IMR-90 (cell line): ENCODE measurements around the gene ANGPTL4. TPM values are rescaled to one million over a fixed set of nuclear protein-coding genes. Genes with fewer than 3 reads are reported as not detected.
A peak's percentile ranks its signal among the peaks of the same experiment; 100 is the strongest.

Experiments
- ATAC-seq: fragments of 200-7000 bp; cut with Tn5 transposase; 2 replicates; pipeline ENCODE4 v1.9.1; 2020; ENCODE audit warnings: low read depth, mild to moderate bottlenecking, moderate library complexity
- BruUV-seq: library from RNA; stranded (reverse); fragments of 400-500 nt; replicated peaks from 2 replicates; lab custom pipeline; 2021; lab: Mats Ljungman, UMichigan
- CTCF ChIA-PET: fragments of 300-600 bp; formaldehyde crosslinking; extraction: SDS; loops from one replicate; lab custom pipeline; 2021; ENCODE audit warnings: antibody characterized with exemption; lab: Yijun Ruan, JAX
- POLR2A ChIA-PET: fragments of 300-600 bp; sonication (Branson Sonifier 250); formaldehyde crosslinking; loops from one replicate; lab custom pipeline; 2022; ENCODE audit warnings: antibody characterized with exemption; ENCODE audit not compliant: unreplicated experiment; lab: Charles Lee
- DNase-seq: peaks from one replicate; pipeline ENCODE4 v3.0.0; 2013
- H2AFZ ChIP-seq: replicated peaks from 2 replicates; pipeline ENCODE3; 2013; ENCODE audit warnings: low read length, mild to moderate bottlenecking; ENCODE audit not compliant: poor library complexity
- H2AK5ac ChIP-seq: 2 replicates; pipeline ENCODE4 v1.6.1; 2013; ENCODE audit warnings: low read depth, low read length, inconsistent platforms
- H2AK9ac ChIP-seq: replicated peaks from 2 replicates; pipeline ENCODE3; 2013; ENCODE audit warnings: mild to moderate bottlenecking, low read depth, low read length, moderate library complexity; ENCODE audit not compliant: poor library complexity
- H2BK120ac ChIP-seq: 2 replicates; pipeline ENCODE4 v1.6.1; 2013; ENCODE audit warnings: low read depth, low read length, inconsistent platforms
- H2BK15ac ChIP-seq: 3 replicates; pipeline ENCODE4 v1.6.1; 2013; ENCODE audit warnings: low read depth, low read length, inconsistent platforms
- H2BK20ac ChIP-seq: 2 replicates; pipeline ENCODE4 v1.6.1; 2013; ENCODE audit warnings: low read depth, mild to moderate bottlenecking, inconsistent platforms, low read length, moderate library complexity
- H2BK5ac ChIP-seq: 2 replicates; pipeline ENCODE4 v1.6.1; 2013; ENCODE audit warnings: mild to moderate bottlenecking, low read depth, low read length, inconsistent platforms; ENCODE audit not compliant: poor library complexity, severe bottlenecking
- H3K14ac ChIP-seq: replicated peaks from 2 replicates; pipeline ENCODE4 v1.6.1; 2013; ENCODE audit warnings: low read depth, low read length, inconsistent platforms
- H3K18ac ChIP-seq: 2 replicates; pipeline ENCODE4 v1.6.1; 2013; ENCODE audit warnings: low read depth, low read length, control low read depth
- H3K23ac ChIP-seq: 2 replicates; pipeline ENCODE4 v1.6.1; 2013; ENCODE audit warnings: low read depth, low read length, inconsistent platforms
- H3K27ac ChIP-seq: 2 replicates; pipeline ENCODE4 v1.5.1; 2013; ENCODE audit warnings: mild to moderate bottlenecking, control low read depth, low read length; ENCODE audit not compliant: insufficient read depth
- H3K27me3 ChIP-seq: 2 replicates; pipeline ENCODE4 v1.6.1; 2013; ENCODE audit warnings: low read length; ENCODE audit not compliant: control insufficient read depth, insufficient read depth
- H3K36me3 ChIP-seq: 2 replicates; pipeline ENCODE4 v1.6.1; 2013; ENCODE audit warnings: low read length, mixed read lengths; ENCODE audit not compliant: control insufficient read depth, insufficient read depth
- H3K4ac ChIP-seq: 2 replicates; pipeline ENCODE4 v1.6.1; 2013; ENCODE audit warnings: low read depth, low read length, inconsistent platforms
- H3K4me1 ChIP-seq: 2 replicates; pipeline ENCODE4 v1.6.1; 2013; ENCODE audit warnings: low read length, mixed read lengths; ENCODE audit not compliant: control insufficient read depth, insufficient read depth
- H3K4me2 ChIP-seq: 2 replicates; pipeline ENCODE4 v1.6.1; 2013; ENCODE audit warnings: low read depth, mild to moderate bottlenecking, control low read depth, low read length, moderate library complexity
- H3K4me3 ChIP-seq: 2 replicates; pipeline ENCODE4 v1.5.1; 2013; ENCODE audit warnings: low read depth, mild to moderate bottlenecking, control low read depth, low read length, moderate library complexity; ENCODE audit not compliant: insufficient read depth
- H3K56ac ChIP-seq: 2 replicates; pipeline ENCODE4 v1.6.1; 2013; ENCODE audit warnings: low read length, inconsistent platforms; ENCODE audit not compliant: insufficient read depth; ENCODE audit errors: extremely low read depth
- H3K79me1 ChIP-seq, 2 experiments: 2 replicates each; pipeline ENCODE4 v1.6.1; 2013; ENCODE audit warnings: low read length in 2 of 2, inconsistent platforms in 1 of 2, low read depth in 1 of 2
- H3K9ac ChIP-seq: 2 replicates; pipeline ENCODE4 v1.6.1; 2013; ENCODE audit warnings: low read depth, low read length, control low read depth
- H3K9me1 ChIP-seq: 2 replicates; pipeline ENCODE4 v1.6.1; 2013; ENCODE audit warnings: low read length, inconsistent platforms; ENCODE audit not compliant: insufficient read depth
- H3K9me3 ChIP-seq: 2 replicates; pipeline ENCODE4 v1.6.1; 2013; ENCODE audit warnings: low read length; ENCODE audit not compliant: control insufficient read depth, insufficient read depth
- H4K20me1 ChIP-seq: 2 replicates; pipeline ENCODE4 v1.6.1; 2013; ENCODE audit warnings: low read length, inconsistent platforms; ENCODE audit not compliant: insufficient read depth
- H4K5ac ChIP-seq: 2 replicates; pipeline ENCODE4 v1.6.1; 2013; ENCODE audit warnings: mild to moderate bottlenecking, low read depth, low read length, control low read depth
- H4K8ac ChIP-seq, 2 experiments: 2 replicates each; pipeline ENCODE4 v1.6.1; 2013; ENCODE audit warnings: low read depth in 2 of 2, low read length in 2 of 2, control low read depth in 1 of 2, inconsistent platforms in 1 of 2
- H4K91ac ChIP-seq: 2 replicates; pipeline ENCODE4 v1.6.1; 2013; ENCODE audit warnings: low read depth, low read length, inconsistent platforms; ENCODE audit not compliant: insufficient read depth
- BHLHE40 ChIP-seq: fragments of 150-350 bp; IDR thresholded peaks from 2 replicates; pipeline ENCODE4 v1.6.1; 2016; ENCODE audit warnings: mild to moderate bottlenecking, low read depth, low read length
- CEBPB ChIP-seq: IDR thresholded peaks from 2 replicates; pipeline ENCODE4 v1.6.1; 2012; ENCODE audit warnings: low read depth, low read length, improper control_type of control experiment
- CHD1 ChIP-seq: IDR thresholded peaks from 2 replicates; pipeline ENCODE4 v1.6.1; 2012; ENCODE audit warnings: low read depth, low read length, improper control_type of control experiment
- CTCF ChIP-seq: conservative IDR thresholded peaks from 2 replicates; pipeline ENCODE4 v1.5.1; 2012; ENCODE audit warnings: mild to moderate bottlenecking, low read depth, low read length, improper control_type of control experiment
- ELK1 ChIP-seq: fragments of 150-350 bp; IDR thresholded peaks from 2 replicates; pipeline ENCODE4 v1.6.1; 2016; ENCODE audit warnings: low read depth, mild to moderate bottlenecking, low read length, moderate library complexity, borderline replicate concordance
- FOS ChIP-seq: fragments of 150-350 bp; IDR thresholded peaks from 2 replicates; pipeline ENCODE4 v1.6.1; 2016; ENCODE audit warnings: low read depth, low read length
- MAFK ChIP-seq: IDR thresholded peaks from 2 replicates; pipeline ENCODE4 v1.6.1; 2012; ENCODE audit warnings: low read depth, low read length, improper control_type of control experiment
- MAZ ChIP-seq: IDR thresholded peaks from 2 replicates; pipeline ENCODE4 v1.6.1; 2012; ENCODE audit warnings: low read depth, mild to moderate bottlenecking, low read length, improper control_type of control experiment, moderate library complexity, borderline replicate concordance
- MXI1 ChIP-seq: IDR thresholded peaks from 2 replicates; pipeline ENCODE4 v1.6.1; 2012; ENCODE audit warnings: low read depth, mild to moderate bottlenecking, low read length, moderate library complexity, borderline replicate concordance
- NFE2L2 ChIP-seq: fragments of 150-350 bp; IDR thresholded peaks from 2 replicates; pipeline ENCODE4 v1.6.1; 2016; ENCODE audit warnings: low read depth, mild to moderate bottlenecking, low read length
- POLR2A ChIP-seq: IDR thresholded peaks from 2 replicates; pipeline ENCODE4 v1.6.1; 2012; ENCODE audit warnings: mild to moderate bottlenecking, low read depth, low read length
- RAD21 ChIP-seq: IDR thresholded peaks from 2 replicates; pipeline ENCODE4 v1.6.1; 2012; ENCODE audit warnings: low read length, improper control_type of control experiment
- RCOR1 ChIP-seq: IDR thresholded peaks from 2 replicates; pipeline ENCODE4 v1.6.1; 2012; ENCODE audit warnings: mild to moderate bottlenecking, low read length, improper control_type of control experiment; ENCODE audit not compliant: insufficient replicate concordance
- RFX5 ChIP-seq: IDR thresholded peaks from 2 replicates; pipeline ENCODE4 v1.8.0; 2012; ENCODE audit warnings: low read depth, mild to moderate bottlenecking, low read length, moderate library complexity
- SMC3 ChIP-seq: fragments of 150-350 bp; IDR thresholded peaks from 2 replicates; pipeline ENCODE4 v1.6.1; 2016; ENCODE audit warnings: low read depth, mild to moderate bottlenecking, antibody characterized with exemption, low read length, moderate library complexity
- USF2 ChIP-seq: fragments of 150-350 bp; IDR thresholded peaks from 2 replicates; pipeline ENCODE4 v1.6.1; 2017; ENCODE audit warnings: mild to moderate bottlenecking, antibody characterized with exemption, low read length, low read depth
- WGBS, 2 experiments: methylation state at CpG; one replicate each; pipeline versions ENCODE4 v1.1.5 to v1.1.7; 2013; ENCODE audit warnings: missing lambda C conversion rate in 2 of 2; ENCODE audit not compliant: insufficient read length in 1 of 2; ENCODE audit errors: extremely low coverage in 2 of 2; 5-methylcytosine and 5-hydroxymethylcytosine counted together
- dilution Hi-C: fragments of 300-500 bp; cut with HindIII; formaldehyde crosslinking; loops from one replicate; pipeline ENCODE4 v1.14.3; 2018; ENCODE audit warnings: low sequenced_read_pairs; ENCODE audit not compliant: unreplicated experiment
- in situ Hi-C: fragments of 300-500 bp; cut with MboI; formaldehyde crosslinking; loops from 3 replicates; pipeline ENCODE4 v1.14.3; 2019; ENCODE audit warnings: low sequenced_read_pairs, inconsistent platforms, mixed read lengths
- intact Hi-C: fragments of 100-400 bp; cut with micrococcal nuclease; formaldehyde crosslinking; loops from 2 replicates; pipeline ENCODE4 v1.10.0; 2022
- polyA plus RNA-seq, 3 experiments: library from polyadenylated mRNA; depleted of rRNA; stranded (reverse); fragments of >200 nt; gene quantifications; 2 replicates each; pipeline ENCODE4 v1.2.3, GENCODE V29; 2012; ENCODE audit warnings: low replicate concordance in 1 of 3
- total RNA-seq: library from RNA; depleted of rRNA; stranded (reverse); fragments of >200 nt; gene quantifications from 2 replicates; pipeline ENCODE4 v1.2.3, GENCODE V29; 2012

The ANGPTL4 gene
- total and polyA plus RNA-seq, 2 of the 4 experiments (the other 2 are of a cell fraction) = 1.4 to 19.1 TPM

GRCh38 chr19:8401981-8402411, 38.0 kb downstream of the ANGPTL4 start:
- ChIA-PET CTCF (no interaction called here), POLR2A (interaction anchor here (0.6 kb wide), 1 partner anchor 1330 kb away, joined by 8 read pairs; no protein-coding TSS in a partner anchor)
- in situ Hi-C loops (no loop called here), dilution Hi-C loops (no loop called here), intact Hi-C loops (no loop called here)
- peaks cover 8% of the 10 kb centered on the region for H3K9me1 ChIP-seq
- H2AK5ac ChIP-seq = no peak overlapping the region
- peaks cover 4% of the 10 kb centered on the region for H3K4me1 ChIP-seq
- no peak overlapping the region for H2BK20ac ChIP-seq
- H3K9me3 ChIP-seq = no peaks in the 10 kb centered on the region
- DNase-seq (no peak), ATAC-seq (no peak)
- H3K36me3 ChIP-seq = peaks cover 37% of the 10 kb centered on the region
- no peak for TF ChIP-seq MXI1
- no peak for TF ChIP-seq POLR2A
- no peak for TF ChIP-seq RAD21
- TF ChIP-seq NFE2L2 = no peak
- no peak for TF ChIP-seq MAFK
- no peak for TF ChIP-seq USF2
- TF ChIP-seq CTCF = no peak
- TF ChIP-seq RCOR1 = no peak
- TF ChIP-seq SMC3 = no peak
- TF ChIP-seq ELK1 = no peak
- no peak for TF ChIP-seq BHLHE40
- TF ChIP-seq CHD1 = no peak
- TF ChIP-seq MAZ = no peak
- TF ChIP-seq FOS = no peak
- TF ChIP-seq RFX5 = no peak
- TF ChIP-seq CEBPB = no peak
- no peak overlapping the region for H3K27ac ChIP-seq
- no peak overlapping the region for H4K91ac ChIP-seq
- no peak overlapping the region for H4K5ac ChIP-seq
- H3K9ac ChIP-seq = no peak overlapping the region
- no peak overlapping the region for H2AK9ac ChIP-seq
- 98% methylated on average over 14 of the region's 21 CpGs; no CpG with 5 or more reads in 1 of the 2 experiments for WGBS, 2 experiments
- H3K56ac ChIP-seq = no peak overlapping the region
- peak overlapping the region; percentile 43 for H2AFZ ChIP-seq
- no peak overlapping the region for H2BK120ac ChIP-seq
- H2BK5ac ChIP-seq = no peak overlapping the region
- H3K27me3 ChIP-seq = no peaks in the 10 kb centered on the region
- no peak overlapping the region for H2BK15ac ChIP-seq
- no peak overlapping the region for H3K4me3 ChIP-seq
- no peak overlapping the region for H4K8ac ChIP-seq
- H3K4ac ChIP-seq = no peak overlapping the region
- BruUV-seq = no TSS peak
- no peak overlapping the region for H3K18ac ChIP-seq
- peaks cover 31% of the 10 kb centered on the region for H4K20me1 ChIP-seq
- no peak overlapping the region for H3K4me2 ChIP-seq
- H3K14ac ChIP-seq = no peak overlapping the region
- no peak overlapping the region for H3K23ac ChIP-seq
- peaks cover 22 to 30% of the 10 kb centered on the region in 2 experiments for H3K79me1 ChIP-seq
